GM23248 (cell line): ENCODE results near the gene NFATC2.

Experiments used
- EZH2 ChIP-seq: fragments of 200-600 bp; sonication (generic); IDR thresholded peaks from 2 replicates; pipeline ENCODE4 v1.6.1; 2018; ENCODE audit warnings: antibody characterized with exemption, mild to moderate bottlenecking; ENCODE audit not compliant: insufficient read depth, poor library complexity, severe bottlenecking
- EZH2phosphoT487 ChIP-seq: fragments of 200-600 bp; sonication (generic); IDR thresholded peaks from 2 replicates; pipeline ENCODE4 v1.6.1; 2018; ENCODE audit warnings: antibody characterized with exemption, moderate library complexity, mild to moderate bottlenecking, low read depth; ENCODE audit not compliant: insufficient read depth

- TF ChIP-seq EZH2 = no peak
- no peak for TF ChIP-seq EZH2phosphoT487
Observed at GRCh38 chr20:51506527-51507215, 35.8 kb downstream of the NFATC2 start.
